ENCODE results near the gene CST7. TPM values are rescaled to one million over a fixed set of nuclear protein-coding genes. Genes with fewer than 3 reads are reported as not detected.

Gene CST7
- total and polyA plus RNA-seq, 2 experiments from 2014 or later, result not detected

- Histone ChIP-seq H3K27ac (ENCODE audit: low read depth) (no peak overlapping the region), H2AFZ (peak overlapping the region; percentile 45; the same call in 1 of the 2 replicates), H3K4me3 (no peak overlapping the region), H3K36me3 (ENCODE audit: insufficient read depth) (no peaks in the 10 kb centered on the region), H3K79me2 (replicated peaks; ENCODE audit: insufficient read depth) (peaks cover 25% of the 10 kb centered on the region), H3K27me3 (ENCODE audit: insufficient read depth) (0 out of 2 replicates have a peak, but pooled peaks cover 2% of the 10 kb centered on the region), H3F3A (replicated peaks; ENCODE audit: low read depth) (no peaks in the 10 kb centered on the region), H3K4me1 (ENCODE audit: insufficient read depth) (peaks cover 8% of the 10 kb centered on the region; the same call in 1 of the 2 replicates), H4K20me1 (replicated peaks; ENCODE audit: insufficient read depth) (peaks cover 9% of the 10 kb centered on the region), H3K9me2 (ENCODE audit: insufficient read depth) (no peaks in the 10 kb centered on the region), H3K4me2 (no peak overlapping the region)
- Mint-ChIP-seq H3K9me3 (no peaks in the 10 kb centered on the region; the same call in 2 of the 3 replicates), H3K4me1 (peaks cover 26% of the 10 kb centered on the region), H3K36me3 (ENCODE audit: low read depth) (no peaks in the 10 kb centered on the region; the same call in 2 of the 3 replicates), H3K4me3 (no peak overlapping the region), H3K27me3 (ENCODE audit: insufficient read depth, low read depth, poor library complexity) (peaks cover 9% of the 10 kb centered on the region), H3K27ac (no peak overlapping the region)
- no peak for TF ChIP-seq CREB1 (CRISPR knock-in tag; IDR thresholded peaks at IDR 0.05; ENCODE audit: low read depth)
- TF ChIP-seq NANOG (IDR thresholded peaks at IDR 0.05; ENCODE audit: borderline replicate concordance), result no peak
- TF ChIP-seq JUNB (IDR thresholded peaks at IDR 0.05; ENCODE audit: unreplicated experiment), result peak; percentile 52
- no peak for TF ChIP-seq REST (IDR thresholded peaks at IDR 0.05; ENCODE audit: unreplicated experiment)
- TF ChIP-seq, protein P1, sequence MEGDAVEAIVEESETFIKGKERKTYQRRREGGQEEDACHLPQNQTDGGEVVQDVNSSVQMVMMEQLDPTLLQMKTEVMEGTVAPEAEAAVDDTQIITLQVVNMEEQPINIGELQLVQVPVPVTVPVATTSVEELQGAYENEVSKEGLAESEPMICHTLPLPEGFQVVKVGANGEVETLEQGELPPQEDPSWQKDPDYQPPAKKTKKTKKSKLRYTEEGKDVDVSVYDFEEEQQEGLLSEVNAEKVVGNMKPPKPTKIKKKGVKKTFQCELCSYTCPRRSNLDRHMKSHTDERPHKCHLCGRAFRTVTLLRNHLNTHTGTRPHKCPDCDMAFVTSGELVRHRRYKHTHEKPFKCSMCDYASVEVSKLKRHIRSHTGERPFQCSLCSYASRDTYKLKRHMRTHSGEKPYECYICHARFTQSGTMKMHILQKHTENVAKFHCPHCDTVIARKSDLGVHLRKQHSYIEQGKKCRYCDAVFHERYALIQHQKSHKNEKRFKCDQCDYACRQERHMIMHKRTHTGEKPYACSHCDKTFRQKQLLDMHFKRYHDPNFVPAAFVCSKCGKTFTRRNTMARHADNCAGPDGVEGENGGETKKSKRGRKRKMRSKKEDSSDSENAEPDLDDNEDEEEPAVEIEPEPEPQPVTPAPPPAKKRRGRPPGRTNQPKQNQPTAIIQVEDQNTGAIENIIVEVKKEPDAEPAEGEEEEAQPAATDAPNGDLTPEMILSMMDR (conservative IDR thresholded peaks at IDR 0.05; ENCODE audit: low read depth in 2 of 2), result peak; percentile 89 to 91
- DNase-seq (ENCODE audit: low spot score), result peak; percentile 89
- peak; percentile 25 for ATAC-seq
Observed at GRCh38 chr20:24994470-24995368, 45.6 kb downstream of the CST7 start.

GRCh38 chr20:24995741-24996448, 46.8 kb downstream of the CST7 start:
- peaks cover 14% of the 10 kb centered on the region for H3K79me2 ChIP-seq (replicated peaks; ENCODE audit: insufficient read depth)
- no peak overlapping the region for H2AFZ ChIP-seq
- no peak overlapping the region for H3K4me3 ChIP-seq
- H3K36me3 ChIP-seq (ENCODE audit: insufficient read depth), result no peaks in the 10 kb centered on the region
- H3K4me1 Mint-ChIP-seq, result peaks cover 23% of the 10 kb centered on the region
- DNase-seq (ENCODE audit: low spot score) (no peak), ATAC-seq (no peak; the same call in 2 of the 3 replicates)
- H3K27ac ChIP-seq (ENCODE audit: low read depth), result no peak overlapping the region
- no peak overlapping the region for H3K4me2 ChIP-seq
- H3K27me3 ChIP-seq (ENCODE audit: insufficient read depth), result 0 out of 2 replicates have a peak, but pooled peaks cover 2% of the 10 kb centered on the region
- H3K27me3 Mint-ChIP-seq (ENCODE audit: insufficient read depth, low read depth, poor library complexity), result peaks cover 11% of the 10 kb centered on the region
- TF ChIP-seq EZH2phosphoT487 (IDR thresholded peaks at IDR 0.05; ENCODE audit: unreplicated experiment), result no peak
- no peak for TF ChIP-seq REST (IDR thresholded peaks at IDR 0.05; ENCODE audit: unreplicated experiment)
- no peaks in the 10 kb centered on the region for H3F3A ChIP-seq (replicated peaks; ENCODE audit: low read depth)
- H3K9me2 ChIP-seq (ENCODE audit: insufficient read depth), result no peaks in the 10 kb centered on the region
- H3K9me3 Mint-ChIP-seq, result no peaks in the 10 kb centered on the region; the same call in 2 of the 3 replicates
- H3K27ac Mint-ChIP-seq, result no peak overlapping the region
- peaks cover 8% of the 10 kb centered on the region; the same call in 1 of the 2 replicates for H3K4me1 ChIP-seq (ENCODE audit: insufficient read depth)
- H4K20me1 ChIP-seq (replicated peaks; ENCODE audit: insufficient read depth), result no peaks in the 10 kb centered on the region; the same call in 1 of the 2 replicates
- no peak overlapping the region for H3K4me3 Mint-ChIP-seq
- no peaks in the 10 kb centered on the region; the same call in 2 of the 3 replicates for H3K36me3 Mint-ChIP-seq (ENCODE audit: low read depth)
